ENCODE measurements around the gene IMMP2L. TPM values are rescaled to one million over a fixed set of nuclear protein-coding genes. Genes with fewer than 3 reads are reported as not detected.

IMMP2L gene
- total and polyA plus RNA-seq, 2 of the 13 experiments (the other 11 are each of a cell fraction or from before 2014, with no cell fraction given), result 7.8 to 16.9 TPM

GRCh38 chr7:111474723-111475418 lies 87.4 kb downstream of the IMMP2L start (continued):
- no peak for TF ChIP-seq NR0B2 (CRISPR knock-in tag; IDR thresholded peaks at IDR 0.05)
- TF ChIP-seq E2F5 (CRISPR knock-in tag; conservative IDR thresholded peaks at IDR 0.05), result no peak
- TF ChIP-seq U2AF2 (IDR thresholded peaks at IDR 0.05; ENCODE audit: low read depth, low read length), result no peak
- no peak for TF ChIP-seq SIX4 (CRISPR knock-in tag; IDR thresholded peaks at IDR 0.05)

DNA sequence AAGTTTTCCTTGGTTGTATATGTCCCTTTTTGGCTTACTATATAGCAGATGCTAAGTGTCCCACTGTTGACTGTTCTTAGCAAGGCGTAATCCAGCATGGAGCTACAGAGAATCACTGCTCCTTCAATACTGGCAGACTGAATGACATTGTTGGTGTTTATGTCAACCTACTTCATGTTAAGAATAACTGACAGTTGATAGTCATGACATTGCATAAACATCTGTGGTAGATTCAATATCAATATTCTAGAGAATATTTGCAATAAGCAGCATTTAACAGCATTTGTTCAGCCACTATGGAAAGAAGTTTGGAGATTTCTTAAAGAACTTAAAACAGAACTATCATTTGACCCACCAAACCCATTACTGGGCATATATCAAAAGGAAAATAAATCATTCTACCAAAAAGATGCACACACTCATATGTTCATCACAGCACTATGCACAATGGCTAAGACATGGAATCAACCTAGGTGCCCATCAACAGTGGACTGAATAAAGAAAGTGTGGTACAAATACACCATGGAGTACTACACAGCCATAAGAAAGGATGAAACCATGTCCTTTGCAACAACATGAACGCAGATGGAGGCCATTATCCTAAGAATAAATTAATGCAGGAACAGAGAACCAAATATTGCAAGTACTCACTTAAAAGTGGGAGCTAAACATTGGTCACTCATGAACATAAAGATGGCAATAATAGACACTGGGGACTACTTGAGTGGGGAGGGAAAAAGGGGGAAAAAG lies 88.7 kb downstream of the IMMP2L start:
- no peak overlapping the region for H2AFZ ChIP-seq (ENCODE audit: low read length)
- H4K20me1 ChIP-seq (ENCODE audit: insufficient read depth, low read length), result no peaks in the 10 kb centered on the region
- in situ Hi-C loops (cut with HindIII; ENCODE audit: extremely low pct_ligation_motif_present, low pct_unique_long_range_greater_than_20kb), result no loop called here
- no peak for FAIRE-seq
- no peaks in the 10 kb centered on the region for H3K27me3 ChIP-seq (ENCODE audit: control insufficient read depth in 1 of 2, insufficient read depth in 2 of 2, low read length in 2 of 2)
- no peak overlapping the region for H3K4me3 ChIP-seq (replicated peaks in 1 of 3; ENCODE audit: insufficient read depth in 1 of 3, low read depth in 2 of 3, low read length in 3 of 3)
- no TSS peak for BruUV-seq (replicated peaks)
- no peak overlapping the region for H3K9ac ChIP-seq (ENCODE audit: insufficient read depth, low read depth, low read length)
- no peaks in the 10 kb centered on the region for H3K9me3 ChIP-seq (ENCODE audit: low read length)
- CTCF ChIA-PET (ENCODE audit: low intra/inter-chr PET ratio, low total read pairs), result no interaction called here
- WGBS (ENCODE audit: low lambda C conversion rate), result 92% methylated on average over 2 of the region's 2 CpGs
- H3K79me2 ChIP-seq (ENCODE audit: insufficient read depth, low read length), result no peaks in the 10 kb centered on the region
- H3K27ac ChIP-seq (ENCODE audit: extremely low read length, insufficient read depth, low read length), result no peak overlapping the region
- no peak for ATAC-seq
- intact Hi-C loops (cut with micrococcal nuclease; ENCODE audit: unreplicated experiment), result no loop called here
- DNase-seq (ENCODE audit: low spot score), result no peak
- no peaks in the 10 kb centered on the region for H3K4me1 ChIP-seq (ENCODE audit: insufficient read depth, low read length)
- POLR2A ChIA-PET, result no interaction called here
- no peaks in the 10 kb centered on the region for H3K36me3 ChIP-seq (replicated peaks in 1 of 2; ENCODE audit: control insufficient read depth in 1 of 2, insufficient read depth in 2 of 2, low read length in 2 of 2)
- H3K4me2 ChIP-seq (ENCODE audit: low read depth, low read length), result no peak overlapping the region
- no peak for TF ChIP-seq KDM4B (CRISPR knock-in tag; IDR thresholded peaks at IDR 0.05)
- no peak for TF ChIP-seq RELA (CRISPR knock-in tag; IDR thresholded peaks at IDR 0.05)
- TF ChIP-seq ARNT (IDR thresholded peaks at IDR 0.05), result no peak
- no peak for TF ChIP-seq CC2D1A (CRISPR knock-in tag; IDR thresholded peaks at IDR 0.05)
- TF ChIP-seq ATF7-NPFF (CRISPR knock-in tag; IDR thresholded peaks at IDR 0.05; ENCODE audit: low read depth), result no peak
- no peak for TF ChIP-seq ZNF780A (CRISPR knock-in tag; IDR thresholded peaks at IDR 0.05)
- no peak for TF ChIP-seq RARA (CRISPR knock-in tag; IDR thresholded peaks at IDR 0.05)
- no peak for TF ChIP-seq ADNP (CRISPR knock-in tag; IDR thresholded peaks at IDR 0.05)
- no peak for TF ChIP-seq ZNF556 (CRISPR knock-in tag; IDR thresholded peaks at IDR 0.05; ENCODE audit: borderline replicate concordance)
- TF ChIP-seq FOXP1 (IDR thresholded peaks at IDR 0.05), result no peak
- TF ChIP-seq FOXP1 (CRISPR knock-in tag; IDR thresholded peaks at IDR 0.05), result no peak
- TF ChIP-seq ZNF281 (CRISPR knock-in tag; IDR thresholded peaks at IDR 0.05; ENCODE audit: borderline replicate concordance), result no peak
- no peak for TF ChIP-seq ZBTB39 (CRISPR knock-in tag; IDR thresholded peaks at IDR 0.05)
- no peak for TF ChIP-seq ETV6 (CRISPR knock-in tag; conservative IDR thresholded peaks at IDR 0.05)

Data from HepG2 (cell line).